A549 (cell line): ENCODE measurements around the gene SH3GL2. TPM values are rescaled to one million over a fixed set of nuclear protein-coding genes. Genes with fewer than 3 reads are reported as not detected.

Experiments used
- ATAC-seq, 2 experiments: fragments of 200-7000 bp in 1 of 2; fragments of >200 bp in 1 of 2; cut with Nextera tagmentation in 1 of 2; cut with Tn5 transposase in 1 of 2; 3 replicates each; pipeline versions ENCODE4 v1.8.0 to v1.9.1; 2018 to 2020; ENCODE audit warnings: mild to moderate bottlenecking in 1 of 2, moderate library complexity in 1 of 2
- CTCF ChIA-PET: fragments of 300-600 bp; sonication (Branson Sonifier 250); formaldehyde crosslinking; extraction: SDS; loops from one replicate; lab custom pipeline; 2021; ENCODE audit warnings: antibody characterized with exemption, inconsistent platforms; lab: Yijun Ruan, JAX
- POLR2A ChIA-PET: fragments of 350-600 bp; formaldehyde crosslinking; extraction: SDS; loops from one replicate; lab custom pipeline; 2021; ENCODE audit warnings: antibody characterized with exemption, inconsistent platforms; lab: Yijun Ruan, JAX
- DNase-seq, 2 experiments: peaks; one replicate each; pipeline versions ENCODE4 v3.0.0 to v3.0.0-alpha.2; 2011 to 2016; ENCODE audit warnings: low read depth in 1 of 2, low spot score in 1 of 2
- FAIRE-seq: peaks from 2 replicates; lab custom pipeline; 2011; peaks lifted over from hg19 to GRCh38; lab: Jason Lieb, UNC
- H3K27ac ChIP-seq, 2 experiments: fragments of >200 bp; sonication (Bioruptor Twin); formaldehyde crosslinking; 3 replicates each; pipeline ENCODE4 v1.5.1; 2016 to 2017
- H3K4me1 ChIP-seq: fragments of >200 bp; sonication (Bioruptor Twin); formaldehyde crosslinking; 3 replicates; pipeline ENCODE4 v1.6.1; 2016
- H3K4me2 ChIP-seq: fragments of >200 bp; sonication (Bioruptor Twin); formaldehyde crosslinking; 3 replicates; pipeline ENCODE4 v1.6.1; 2016
- H3K4me3 ChIP-seq: fragments of >200 bp; sonication (Bioruptor Twin); formaldehyde crosslinking; 3 replicates; pipeline ENCODE4 v1.5.1; 2016
- H3K9me3 ChIP-seq: fragments of >200 bp; sonication (Bioruptor Twin); formaldehyde crosslinking; 3 replicates; pipeline ENCODE4 v1.6.1; 2016
- CBX2 ChIP-seq: fragments of 200-600 bp; sonication (generic); IDR thresholded peaks from 2 replicates; pipeline ENCODE4 v1.6.1; 2016; ENCODE audit warnings: low read depth, mild to moderate bottlenecking, borderline replicate concordance
- CHD4 ChIP-seq: fragments of 200-600 bp; sonication (generic); IDR thresholded peaks from 2 replicates; pipeline ENCODE4 v1.6.1; 2016; ENCODE audit warnings: antibody characterized with exemption, mild to moderate bottlenecking, borderline replicate concordance
- EHMT2 ChIP-seq: fragments of 200-600 bp; sonication (generic); IDR thresholded peaks from 2 replicates; pipeline ENCODE4 v1.6.1; 2016; ENCODE audit warnings: antibody characterized with exemption, low read depth, mild to moderate bottlenecking, moderate library complexity
- HES2 ChIP-seq: fragments of >200 bp; sonication (Bioruptor Twin); formaldehyde crosslinking; IDR thresholded peaks from 2 replicates; pipeline ENCODE4 v1.6.1; 2016
- HEYL ChIP-seq: fragments of 250-450 bp; sonication (Bioruptor Pico); IDR thresholded peaks from 2 replicates; pipeline ENCODE4 v1.8.0; 2021; ENCODE audit warnings: mild to moderate bottlenecking, moderate library complexity
- HMGXB4 ChIP-seq: fragments of 250-450 bp; sonication (Bioruptor Pico); IDR thresholded peaks from 2 replicates; pipeline ENCODE4 v1.5.0; 2021; ENCODE audit warnings: mild to moderate bottlenecking, moderate library complexity, borderline replicate concordance
- HOXA7 ChIP-seq: fragments of 250-450 bp; sonication (Bioruptor Pico); IDR thresholded peaks from 2 replicates; pipeline ENCODE4 v1.5.0; 2020; ENCODE audit warnings: mild to moderate bottlenecking, moderate library complexity
- HOXB13 ChIP-seq: fragments of 250-450 bp; sonication (Bioruptor Pico); IDR thresholded peaks from 2 replicates; pipeline ENCODE4 v1.5.0; 2020; ENCODE audit warnings: low read depth, mild to moderate bottlenecking, moderate library complexity
- HOXB5 ChIP-seq: fragments of 250-450 bp; sonication (Bioruptor Pico); IDR thresholded peaks from 2 replicates; pipeline ENCODE4 v1.5.0; 2020; ENCODE audit warnings: mild to moderate bottlenecking, moderate library complexity
- JUN ChIP-seq, 2 experiments: fragments of >200 bp; sonication (Bioruptor Twin); formaldehyde crosslinking; IDR thresholded peaks; 2 replicates in 1 of 2; 3 replicates in 1 of 2; pipeline ENCODE4 v1.6.1; 2016 to 2017
- NFE2L2 ChIP-seq: fragments of 150-350 bp; conservative IDR thresholded peaks from 2 replicates; pipeline ENCODE4 v1.6.1; 2014; ENCODE audit warnings: low read length
- NPAS2 ChIP-seq: fragments of 250-450 bp; sonication (Bioruptor Pico); IDR thresholded peaks from 2 replicates; pipeline ENCODE4 v1.8.0; 2022; ENCODE audit warnings: mild to moderate bottlenecking, moderate library complexity, borderline replicate concordance
- POLR2AphosphoS2 ChIP-seq: conservative IDR thresholded peaks from 2 replicates; pipeline ENCODE4 v1.6.1; 2012; ENCODE audit warnings: low read length, improper control_type of control experiment, inconsistent platforms
- SMC3 ChIP-seq: fragments of >200 bp; sonication (Bioruptor Twin); formaldehyde crosslinking; IDR thresholded peaks from 3 replicates; pipeline ENCODE4 v1.6.1; 2018; ENCODE audit warnings: inconsistent platforms
- USF2 ChIP-seq: fragments of 450-650 bp; IDR thresholded peaks from 2 replicates; pipeline ENCODE4 v1.6.1; 2014; ENCODE audit warnings: antibody characterized with exemption
- ZNF302 ChIP-seq: fragments of 250-450 bp; sonication (Bioruptor Pico); IDR thresholded peaks from 2 replicates; pipeline ENCODE4 v1.9.0; 2021; ENCODE audit warnings: inconsistent platforms, mild to moderate bottlenecking, moderate library complexity
- ZSCAN20 ChIP-seq: fragments of 250-450 bp; sonication (Bioruptor Pico); IDR thresholded peaks from 2 replicates; pipeline ENCODE4 v1.8.0; 2022; ENCODE audit warnings: mild to moderate bottlenecking, moderate library complexity
- WGBS: methylation state at CpG from one replicate; pipeline ENCODE4 v1.1.6; 2017; ENCODE audit errors: missing lambda C conversion rate; 5-methylcytosine and 5-hydroxymethylcytosine counted together
- polyA plus RNA-seq, 4 experiments: library from polyadenylated mRNA; depleted of rRNA in 3 of 4; stranded (reverse); fragments of >200 nt; fragmentation: RNase III in 1 of 4; extraction: RNeasy Plus Mini Kit Qiagen cat#74134 plus additional on column Dnase treatment in 1 of 4; gene quantifications; 2 replicates in 3 of 4; 3 replicates in 1 of 4; pipeline ENCODE4 v1.2.3, GENCODE V29; 2011 to 2017
- TF ChIP-seq, protein P1 (sequence below): IDR thresholded peaks from 2 replicates; pipeline ENCODE4 v1.6.1; 2012; ENCODE audit warnings: low read depth, borderline replicate concordance
- TF ChIP-seq, protein P2 (sequence below): fragments of >200 bp; sonication (Bioruptor Twin); formaldehyde crosslinking; IDR thresholded peaks from 3 replicates; pipeline ENCODE4 v1.6.1; 2016
- TF ChIP-seq, protein P3 (sequence below): fragments of 200-600 bp; sonication (generic); IDR thresholded peaks from 2 replicates; pipeline ENCODE4 v1.6.1; 2016; ENCODE audit warnings: antibody characterized with exemption, mild to moderate bottlenecking, moderate library complexity

Gene SH3GL2
- polyA plus RNA-seq, 2 of the 4 experiments (the other 2 are of a cell fraction) = 0.03 TPM

GRCh38 chr9:17807613-17808282 is 228.9 kb downstream of the SH3GL2 start:
- 21% methylated on average over 2 of the region's 2 CpGs for WGBS
- Histone ChIP-seq H3K27ac (no peak overlapping the region), H3K4me2 (no peak overlapping the region), H3K4me3 (no peak overlapping the region), H3K4me1 (no peaks in the 10 kb centered on the region), H3K9me3 (no peaks in the 10 kb centered on the region)
- ATAC-seq (no peak), DNase-seq (no peak), FAIRE-seq (no peak)
- ChIA-PET POLR2A (no interaction called here), CTCF (interaction anchor here (1.2 to 1.4 kb wide), 4 partner anchors 10 to 1221 kb away, joined by 3 to 4 read pairs (median 3); no protein-coding TSS in a partner anchor)
- TF ChIP-seq ZSCAN20 (CRISPR knock-in tag) = no peak
- TF ChIP-seq POLR2AphosphoS2 = no peak
- no peak for TF ChIP-seq ZNF302
- no peak for TF ChIP-seq HES2
- no peak for TF ChIP-seq HOXA7 (CRISPR knock-in tag)
- no peak for TF ChIP-seq HEYL (CRISPR knock-in tag)
- no peak for TF ChIP-seq HMGXB4 (CRISPR knock-in tag)
- TF ChIP-seq EHMT2 = no peak
- TF ChIP-seq, protein P1, sequence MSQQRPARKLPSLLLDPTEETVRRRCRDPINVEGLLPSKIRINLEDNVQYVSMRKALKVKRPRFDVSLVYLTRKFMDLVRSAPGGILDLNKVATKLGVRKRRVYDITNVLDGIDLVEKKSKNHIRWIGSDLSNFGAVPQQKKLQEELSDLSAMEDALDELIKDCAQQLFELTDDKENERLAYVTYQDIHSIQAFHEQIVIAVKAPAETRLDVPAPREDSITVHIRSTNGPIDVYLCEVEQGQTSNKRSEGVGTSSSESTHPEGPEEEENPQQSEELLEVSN = no peak
- no peak for TF ChIP-seq NFE2L2
- TF ChIP-seq CHD4 = no peak
- TF ChIP-seq, protein P2, sequence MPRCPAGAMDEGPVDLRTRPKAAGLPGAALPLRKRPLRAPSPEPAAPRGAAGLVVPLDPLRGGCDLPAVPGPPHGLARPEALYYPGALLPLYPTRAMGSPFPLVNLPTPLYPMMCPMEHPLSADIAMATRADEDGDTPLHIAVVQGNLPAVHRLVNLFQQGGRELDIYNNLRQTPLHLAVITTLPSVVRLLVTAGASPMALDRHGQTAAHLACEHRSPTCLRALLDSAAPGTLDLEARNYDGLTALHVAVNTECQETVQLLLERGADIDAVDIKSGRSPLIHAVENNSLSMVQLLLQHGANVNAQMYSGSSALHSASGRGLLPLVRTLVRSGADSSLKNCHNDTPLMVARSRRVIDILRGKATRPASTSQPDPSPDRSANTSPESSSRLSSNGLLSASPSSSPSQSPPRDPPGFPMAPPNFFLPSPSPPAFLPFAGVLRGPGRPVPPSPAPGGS = no peak
- TF ChIP-seq, protein P3, sequence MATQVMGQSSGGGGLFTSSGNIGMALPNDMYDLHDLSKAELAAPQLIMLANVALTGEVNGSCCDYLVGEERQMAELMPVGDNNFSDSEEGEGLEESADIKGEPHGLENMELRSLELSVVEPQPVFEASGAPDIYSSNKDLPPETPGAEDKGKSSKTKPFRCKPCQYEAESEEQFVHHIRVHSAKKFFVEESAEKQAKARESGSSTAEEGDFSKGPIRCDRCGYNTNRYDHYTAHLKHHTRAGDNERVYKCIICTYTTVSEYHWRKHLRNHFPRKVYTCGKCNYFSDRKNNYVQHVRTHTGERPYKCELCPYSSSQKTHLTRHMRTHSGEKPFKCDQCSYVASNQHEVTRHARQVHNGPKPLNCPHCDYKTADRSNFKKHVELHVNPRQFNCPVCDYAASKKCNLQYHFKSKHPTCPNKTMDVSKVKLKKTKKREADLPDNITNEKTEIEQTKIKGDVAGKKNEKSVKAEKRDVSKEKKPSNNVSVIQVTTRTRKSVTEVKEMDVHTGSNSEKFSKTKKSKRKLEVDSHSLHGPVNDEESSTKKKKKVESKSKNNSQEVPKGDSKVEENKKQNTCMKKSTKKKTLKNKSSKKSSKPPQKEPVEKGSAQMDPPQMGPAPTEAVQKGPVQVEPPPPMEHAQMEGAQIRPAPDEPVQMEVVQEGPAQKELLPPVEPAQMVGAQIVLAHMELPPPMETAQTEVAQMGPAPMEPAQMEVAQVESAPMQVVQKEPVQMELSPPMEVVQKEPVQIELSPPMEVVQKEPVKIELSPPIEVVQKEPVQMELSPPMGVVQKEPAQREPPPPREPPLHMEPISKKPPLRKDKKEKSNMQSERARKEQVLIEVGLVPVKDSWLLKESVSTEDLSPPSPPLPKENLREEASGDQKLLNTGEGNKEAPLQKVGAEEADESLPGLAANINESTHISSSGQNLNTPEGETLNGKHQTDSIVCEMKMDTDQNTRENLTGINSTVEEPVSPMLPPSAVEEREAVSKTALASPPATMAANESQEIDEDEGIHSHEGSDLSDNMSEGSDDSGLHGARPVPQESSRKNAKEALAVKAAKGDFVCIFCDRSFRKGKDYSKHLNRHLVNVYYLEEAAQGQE = no peak
- no peak for TF ChIP-seq HOXB13 (CRISPR knock-in tag)
- TF ChIP-seq JUN (IDR thresholded peaks at IDR 0.05) = no peak
- TF ChIP-seq SMC3 = no peak
- TF ChIP-seq CBX2 = no peak
- no peak for TF ChIP-seq USF2
- no peak for TF ChIP-seq NPAS2
- TF ChIP-seq HOXB5 (CRISPR knock-in tag) = no peak
